COR-L47 (cell line): Measurements from ENCODE around the gene ATXN7L3B.
"Not testable (repeated sequence)": the region's sequence is repeated elsewhere in the genome, so short reads cannot be mapped to it uniquely, and the experiment has no call there.

Source experiments
- DNase-seq: peaks from one replicate; lab custom pipeline; 2025; lab: John Stamatoyannopoulos, UW

Gene ATXN7L3B, protein sequence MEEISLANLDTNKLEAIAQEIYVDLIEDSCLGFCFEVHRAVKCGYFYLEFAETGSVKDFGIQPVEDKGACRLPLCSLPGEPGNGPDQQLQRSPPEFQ

GRCh38 chr12:74537707-74538385 lies at the start of gene ATXN7L3B:
TSS of gene ATXN7L3B (plus strand) at chr12:74537835. CDS start at chr12:74538113, 278 bp downstream.
- peak; percentile 92 for DNase-seq

- no peak for DNase-seq
Observed at GRCh38 chr12:74488134-74488533, 49.5 kb upstream of the ATXN7L3B start.

- DNase-seq, result no peak
Observed at GRCh38 chr12:74489543-74489942, 48.1 kb upstream of the ATXN7L3B start.

- no peak for DNase-seq
Observed at GRCh38 chr12:74490390-74491064, 47.1 kb upstream of the ATXN7L3B start.

- DNase-seq, result no peak
Observed at GRCh38 chr12:74491374-74491773, 46.3 kb upstream of the ATXN7L3B start.

GRCh38 chr12:74499192-74499591 lies 38.4 kb upstream of the ATXN7L3B start:
- DNase-seq, result no peak

DNA sequence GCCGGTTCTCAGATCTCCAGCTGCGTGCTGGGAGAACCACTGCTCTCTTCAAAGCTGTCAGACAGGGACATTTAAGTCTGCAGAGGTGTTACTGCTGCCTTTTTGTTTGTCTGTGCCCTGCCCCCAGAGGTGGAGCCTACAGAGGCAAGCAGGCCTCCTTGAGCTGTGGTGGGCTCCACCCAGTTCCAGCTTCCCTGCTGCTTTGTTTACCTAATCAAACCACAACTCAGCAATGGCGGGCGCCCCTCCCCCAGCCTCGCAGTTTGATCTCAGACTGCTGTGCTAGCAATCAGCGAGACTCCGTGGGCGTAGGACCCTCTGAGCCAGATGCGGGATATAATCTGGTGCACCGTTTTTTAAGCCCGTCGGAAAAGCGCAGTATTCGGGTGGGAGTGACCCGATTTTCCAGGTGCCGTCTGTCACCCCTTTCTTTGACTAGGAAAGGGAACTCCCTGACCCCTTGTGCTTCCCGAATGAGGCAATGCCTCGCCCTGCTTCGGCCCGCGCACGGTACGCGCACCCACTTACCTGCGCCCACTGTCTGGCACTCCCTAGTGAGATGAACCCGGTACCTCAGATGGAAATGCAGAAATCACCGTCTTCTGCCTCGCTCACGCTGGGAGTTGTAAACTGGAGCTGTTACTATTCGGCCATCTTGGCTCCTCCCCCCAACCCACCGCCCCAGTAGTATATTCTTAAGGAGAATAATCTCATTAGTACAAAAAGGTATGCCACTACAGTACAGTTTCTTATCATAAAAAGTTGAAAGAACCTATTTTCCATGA lies 28.6 kb upstream of the ATXN7L3B start:
- DNase-seq, result not testable (repeated sequence)

- DNase-seq, result no peak
Observed at GRCh38 chr12:74509886-74510285, 27.7 kb upstream of the ATXN7L3B start.

- no peak for DNase-seq
Observed at GRCh38 chr12:74514098-74514872, 23.4 kb upstream of the ATXN7L3B start.

GRCh38 chr12:74515849-74516248 lies 21.8 kb upstream of the ATXN7L3B start:
- DNase-seq, result no peak

DNA sequence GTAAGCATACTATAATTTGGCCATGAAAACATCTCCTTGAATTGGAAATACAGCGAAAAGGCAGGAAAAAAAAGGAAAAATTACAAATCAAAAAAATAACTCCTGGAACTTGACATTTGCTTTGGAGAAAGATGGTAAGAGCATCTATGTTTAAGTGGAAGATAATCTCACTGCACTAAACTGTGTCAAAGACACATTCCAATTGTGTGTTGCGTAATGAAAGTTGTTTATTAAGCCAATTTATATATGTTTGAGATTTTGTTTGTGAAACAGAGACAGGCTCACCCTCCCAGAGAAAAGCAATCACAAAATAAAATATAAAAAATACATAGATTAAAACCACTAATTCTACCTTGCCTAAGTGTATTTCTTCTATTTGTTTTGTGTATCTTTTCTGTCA lies 11.1 kb upstream of the ATXN7L3B start:
- DNase-seq, result no peak

- DNase-seq, result no peak
Observed at GRCh38 chr12:74527491-74527890, 10.1 kb upstream of the ATXN7L3B start.

DNA sequence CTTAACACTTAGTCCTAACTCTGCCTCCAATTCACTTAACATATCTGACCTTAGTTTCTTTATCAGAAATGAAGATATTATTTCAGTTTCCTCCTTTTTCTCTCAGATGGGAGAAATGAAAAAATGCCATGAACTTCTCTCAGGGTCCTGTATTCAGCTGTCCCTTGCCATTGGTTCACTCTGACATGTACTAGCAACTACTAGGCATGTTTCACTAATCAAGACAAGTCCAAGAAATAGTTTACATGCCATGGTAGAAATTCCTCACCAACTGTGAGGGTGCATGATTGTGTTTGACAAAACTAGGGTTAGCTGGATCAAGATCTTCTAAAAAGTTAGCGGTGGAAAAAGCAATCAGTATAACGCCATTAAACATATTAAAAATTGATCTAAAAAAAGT lies 7.0 kb upstream of the ATXN7L3B start:
- DNase-seq, result no peak

GRCh38 chr12:74535536-74535935 lies 2.1 kb upstream of the ATXN7L3B start:
- DNase-seq, result no peak

DNA sequence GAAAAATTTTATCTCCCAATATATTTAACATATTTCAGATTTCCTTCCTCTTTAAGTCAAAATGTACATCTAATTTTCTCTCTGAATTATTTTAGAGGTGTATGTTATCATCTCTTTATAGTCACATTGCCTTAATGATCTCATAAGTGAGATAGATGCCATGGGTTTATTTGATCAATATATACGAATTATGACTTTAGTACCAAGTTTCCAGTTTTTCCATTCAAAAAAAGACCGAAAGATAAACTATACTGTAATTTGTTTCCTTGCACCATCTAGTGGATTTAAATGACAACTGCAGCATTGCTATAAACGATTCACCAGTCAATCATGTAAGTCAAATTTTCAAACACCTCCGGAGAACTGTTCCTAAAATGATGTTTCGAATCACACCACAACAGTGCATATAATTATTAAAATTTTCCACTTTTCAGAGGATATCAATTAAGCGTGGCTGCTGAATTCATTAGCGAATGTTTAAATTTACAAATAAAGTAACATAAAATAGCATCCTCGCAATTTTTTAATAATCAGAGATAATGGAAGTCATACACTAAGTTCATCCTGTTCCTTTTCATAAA lies 419 bp upstream of the ATXN7L3B start:
- peak; percentile 53 for DNase-seq

DNA sequence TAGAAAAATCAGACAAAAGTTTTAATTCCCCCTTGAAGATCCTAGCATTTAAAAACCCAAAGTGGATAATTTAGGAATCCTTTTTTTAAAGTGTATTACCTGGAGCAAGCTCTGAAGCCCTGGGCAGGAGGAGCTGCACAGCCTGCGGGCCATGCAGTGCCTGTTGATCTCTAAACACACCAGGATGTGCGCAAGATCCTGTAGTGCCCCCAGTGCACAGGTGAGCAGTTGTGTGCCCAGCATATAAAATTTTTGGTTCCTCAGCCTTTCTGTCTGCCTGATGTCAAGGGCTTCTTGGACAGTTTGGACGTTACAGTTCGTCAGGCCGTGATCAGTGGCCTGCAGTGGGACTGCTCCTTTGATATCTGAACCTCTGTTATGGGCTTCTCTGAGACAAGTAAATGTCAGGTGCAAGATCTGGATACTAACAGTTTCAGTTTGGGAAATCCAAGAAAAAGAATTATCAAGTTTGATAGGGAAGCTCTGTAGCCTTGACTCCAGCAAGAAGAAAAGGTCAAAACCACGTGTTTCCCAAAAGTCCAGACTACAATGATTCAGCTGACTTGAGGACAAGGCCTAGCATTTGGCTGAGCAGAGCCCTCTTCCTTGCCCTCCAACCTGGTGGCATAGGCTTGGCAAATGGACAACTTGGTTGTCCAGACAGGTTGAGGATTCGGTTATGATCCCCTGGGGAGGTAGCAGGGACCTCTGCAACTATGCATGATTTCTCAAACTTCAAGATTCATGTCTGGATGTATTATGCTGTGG lies 1.0 kb downstream of the ATXN7L3B start:
- peak; percentile 8 for DNase-seq

DNA sequence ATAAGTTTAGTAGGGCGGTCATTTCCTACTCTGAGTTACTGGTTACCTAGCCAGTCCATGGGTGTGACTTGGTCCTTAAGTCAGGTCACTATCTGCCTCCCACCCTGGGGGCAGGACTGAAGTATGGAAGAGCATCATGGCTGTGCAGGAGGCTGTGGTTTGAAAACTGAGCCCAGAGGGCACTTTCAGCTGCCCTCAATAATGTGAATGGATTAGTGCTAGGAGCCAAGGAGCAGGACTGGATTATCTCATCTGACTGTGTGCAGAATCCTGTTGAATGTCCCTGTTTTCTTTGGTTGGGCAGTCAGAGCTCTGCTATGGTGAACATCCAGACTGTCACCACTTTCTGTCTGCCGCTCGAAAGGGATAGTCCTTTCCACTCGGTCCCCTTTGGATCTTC lies 1.6 kb downstream of the ATXN7L3B start:
- DNase-seq, result no peak

DNA sequence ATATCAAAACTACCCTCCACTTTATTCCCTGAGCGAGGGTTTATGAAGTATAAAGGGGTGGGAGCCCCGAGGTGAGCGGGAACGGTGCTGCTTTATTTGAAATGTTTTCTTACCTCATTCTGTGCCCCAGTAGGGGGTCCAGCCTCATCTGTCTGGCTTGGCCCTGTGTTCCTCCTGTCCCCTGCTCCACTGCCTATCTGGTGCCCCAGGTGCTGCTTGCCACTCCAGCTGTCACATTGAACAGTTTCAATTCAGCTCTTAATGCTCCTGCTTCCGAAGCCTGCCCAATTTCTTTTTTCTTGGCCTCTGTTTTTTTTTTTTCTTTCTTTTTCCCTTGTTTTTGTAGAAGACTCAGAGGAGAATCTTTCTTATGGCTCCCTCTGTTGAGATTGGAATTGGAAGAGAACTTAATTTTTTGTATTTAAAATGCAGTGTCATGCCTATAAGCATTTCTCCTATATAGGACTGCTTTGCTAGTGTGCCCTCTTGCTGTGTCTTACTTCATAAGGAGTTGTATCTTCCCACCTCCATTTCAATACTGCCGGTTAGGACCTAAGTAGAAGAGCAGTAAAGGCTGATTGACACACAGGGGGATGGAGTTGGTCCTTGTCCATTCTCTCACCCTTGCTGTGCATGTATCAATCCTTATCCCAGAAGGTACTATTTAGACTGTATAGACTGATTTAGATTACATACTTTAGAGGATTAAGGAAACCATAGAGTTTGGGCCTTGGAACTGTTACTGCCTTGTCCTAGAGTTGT lies 2.3 kb downstream of the ATXN7L3B start:
- peak; percentile 22 for DNase-seq

DNA sequence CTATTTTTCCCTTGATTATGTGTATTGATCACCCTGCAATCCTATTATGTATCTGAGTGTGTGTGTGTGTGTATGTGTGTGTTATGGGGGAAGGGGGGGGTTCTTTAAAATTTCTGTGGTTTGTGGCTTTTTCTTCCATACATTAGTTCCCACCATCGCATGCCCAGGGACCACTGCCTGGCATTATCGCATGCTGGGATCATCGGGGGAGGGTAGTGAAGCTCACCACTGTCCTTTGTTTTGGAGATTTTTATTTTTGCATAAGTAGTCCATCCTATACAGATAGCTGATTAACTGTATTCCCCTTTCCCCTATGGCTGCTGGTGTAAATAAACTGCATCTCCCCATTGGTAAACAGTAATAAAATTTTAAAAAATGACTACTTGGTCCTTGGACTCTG lies 3.4 kb downstream of the ATXN7L3B start:
- DNase-seq, result no peak

DNA sequence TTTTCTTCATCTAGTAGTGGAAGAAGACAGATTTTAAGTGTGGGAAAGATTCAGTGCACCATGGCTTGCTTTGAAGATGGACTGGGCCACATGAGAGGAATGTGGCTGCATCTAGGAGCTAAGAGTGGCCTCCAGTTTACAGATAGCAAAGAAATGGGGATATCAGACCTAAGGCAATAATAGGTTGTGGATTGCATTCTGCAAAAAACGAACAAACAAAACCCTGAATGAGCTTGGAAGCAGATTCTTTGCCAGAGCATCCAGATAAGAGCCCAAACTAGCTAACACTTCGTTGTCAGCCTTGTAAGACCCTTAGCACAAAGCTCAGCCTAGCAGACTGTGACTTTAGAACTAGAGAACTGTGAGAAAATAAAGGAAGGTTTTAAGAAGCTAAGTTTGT lies 9.6 kb downstream of the ATXN7L3B start:
- DNase-seq, result no peak
